ENCODE results near the gene DSC3. TPM values are rescaled to one million over a fixed set of nuclear protein-coding genes. Genes with fewer than 3 reads are reported as not detected.

Gene DSC3
- total RNA-seq, 1 experiment from 2014 or later, result 9.8 TPM

GRCh38 chr18:30969670-30970170 is 72.8 kb downstream of the DSC3 start:
- no TSS peak for BruUV-seq (replicated peaks)
- Mint-ChIP-seq H3K9me3 (ENCODE audit: low read depth, unreplicated experiment) (no peaks in the 10 kb centered on the region), H3K27me3 (ENCODE audit: unreplicated experiment) (no peaks in the 10 kb centered on the region), H3K27ac (ENCODE audit: unreplicated experiment) (no peak overlapping the region), H3K4me3 (ENCODE audit: low read depth, unreplicated experiment) (no peak overlapping the region), H3K36me3 (ENCODE audit: insufficient read depth, unreplicated experiment) (no peaks in the 10 kb centered on the region), H3K4me1 (ENCODE audit: low read depth, unreplicated experiment) (no peaks in the 10 kb centered on the region)
- TF ChIP-seq, protein P1, sequence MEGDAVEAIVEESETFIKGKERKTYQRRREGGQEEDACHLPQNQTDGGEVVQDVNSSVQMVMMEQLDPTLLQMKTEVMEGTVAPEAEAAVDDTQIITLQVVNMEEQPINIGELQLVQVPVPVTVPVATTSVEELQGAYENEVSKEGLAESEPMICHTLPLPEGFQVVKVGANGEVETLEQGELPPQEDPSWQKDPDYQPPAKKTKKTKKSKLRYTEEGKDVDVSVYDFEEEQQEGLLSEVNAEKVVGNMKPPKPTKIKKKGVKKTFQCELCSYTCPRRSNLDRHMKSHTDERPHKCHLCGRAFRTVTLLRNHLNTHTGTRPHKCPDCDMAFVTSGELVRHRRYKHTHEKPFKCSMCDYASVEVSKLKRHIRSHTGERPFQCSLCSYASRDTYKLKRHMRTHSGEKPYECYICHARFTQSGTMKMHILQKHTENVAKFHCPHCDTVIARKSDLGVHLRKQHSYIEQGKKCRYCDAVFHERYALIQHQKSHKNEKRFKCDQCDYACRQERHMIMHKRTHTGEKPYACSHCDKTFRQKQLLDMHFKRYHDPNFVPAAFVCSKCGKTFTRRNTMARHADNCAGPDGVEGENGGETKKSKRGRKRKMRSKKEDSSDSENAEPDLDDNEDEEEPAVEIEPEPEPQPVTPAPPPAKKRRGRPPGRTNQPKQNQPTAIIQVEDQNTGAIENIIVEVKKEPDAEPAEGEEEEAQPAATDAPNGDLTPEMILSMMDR (IDR thresholded peaks at IDR 0.05; ENCODE audit: unreplicated experiment), result no peak
- CTCF ChIA-PET, result no interaction called here
- intact Hi-C loops (cut with micrococcal nuclease; ENCODE audit: unreplicated experiment), result loop anchor here (2.0 to 10.0 kb wide), 4 partner anchors 593 to 1095 kb away; no protein-coding TSS in a partner anchor
- no peak for DNase-seq

- intact Hi-C loops (cut with micrococcal nuclease; ENCODE audit: unreplicated experiment), result no loop called here
- CTCF ChIA-PET, result interaction anchor here (0.7 kb wide), 4 partner anchors 85 to 1595 kb away, joined by 3 to 8 read pairs (median 5); no protein-coding TSS in a partner anchor
- no TSS peak for BruUV-seq (replicated peaks)
Observed at GRCh38 chr18:30967701-30968100, 74.8 kb downstream of the DSC3 start.

DNA sequence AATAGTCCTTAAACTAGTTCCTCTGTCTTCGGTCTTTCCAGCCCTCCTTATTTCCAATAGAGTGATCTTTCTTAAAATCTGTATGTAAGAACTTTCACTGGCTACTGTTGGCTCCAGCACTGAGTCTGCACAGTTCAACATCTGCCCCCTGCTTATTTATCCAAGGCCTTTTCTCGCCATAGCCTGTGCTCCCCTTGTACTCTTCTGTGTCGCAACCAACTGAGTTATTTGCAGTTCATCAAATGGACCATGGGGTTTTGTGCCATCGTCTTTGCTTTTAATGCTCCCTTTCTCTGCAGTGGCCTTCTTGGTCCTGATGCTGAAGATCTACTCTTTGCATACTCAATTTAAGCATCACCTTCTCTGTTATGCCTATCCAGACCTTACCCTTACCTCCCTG is 77.3 kb downstream of the DSC3 start:
- Mint-ChIP-seq H3K27me3 (ENCODE audit: unreplicated experiment) (no peaks in the 10 kb centered on the region), H3K4me1 (ENCODE audit: low read depth, unreplicated experiment) (no peaks in the 10 kb centered on the region), H3K27ac (ENCODE audit: unreplicated experiment) (no peak overlapping the region), H3K9me3 (ENCODE audit: low read depth, unreplicated experiment) (no peaks in the 10 kb centered on the region), H3K36me3 (ENCODE audit: insufficient read depth, unreplicated experiment) (no peaks in the 10 kb centered on the region), H3K4me3 (ENCODE audit: low read depth, unreplicated experiment) (no peak overlapping the region)
- no peak for DNase-seq
- CTCF ChIA-PET, result no interaction called here
- intact Hi-C loops (cut with micrococcal nuclease; ENCODE audit: unreplicated experiment), result no loop called here
- TF ChIP-seq, protein P1 (IDR thresholded peaks at IDR 0.05; ENCODE audit: unreplicated experiment), result no peak
- no TSS peak for BruUV-seq (replicated peaks)

More at GRCh38 chr18:30967701-30968100, 74.8 kb downstream of the DSC3 start:
- H3K4me3 Mint-ChIP-seq (ENCODE audit: low read depth, unreplicated experiment), result no peak overlapping the region
- H3K4me1 Mint-ChIP-seq (ENCODE audit: low read depth, unreplicated experiment), result no peaks in the 10 kb centered on the region
- H3K9me3 Mint-ChIP-seq (ENCODE audit: low read depth, unreplicated experiment), result no peaks in the 10 kb centered on the region
- no peaks in the 10 kb centered on the region for H3K36me3 Mint-ChIP-seq (ENCODE audit: insufficient read depth, unreplicated experiment)
- no peak for DNase-seq
- no peak overlapping the region for H3K27ac Mint-ChIP-seq (ENCODE audit: unreplicated experiment)
- TF ChIP-seq, protein P1 (IDR thresholded peaks at IDR 0.05; ENCODE audit: unreplicated experiment), result no peak
- H3K27me3 Mint-ChIP-seq (ENCODE audit: unreplicated experiment), result no peaks in the 10 kb centered on the region

DNA sequence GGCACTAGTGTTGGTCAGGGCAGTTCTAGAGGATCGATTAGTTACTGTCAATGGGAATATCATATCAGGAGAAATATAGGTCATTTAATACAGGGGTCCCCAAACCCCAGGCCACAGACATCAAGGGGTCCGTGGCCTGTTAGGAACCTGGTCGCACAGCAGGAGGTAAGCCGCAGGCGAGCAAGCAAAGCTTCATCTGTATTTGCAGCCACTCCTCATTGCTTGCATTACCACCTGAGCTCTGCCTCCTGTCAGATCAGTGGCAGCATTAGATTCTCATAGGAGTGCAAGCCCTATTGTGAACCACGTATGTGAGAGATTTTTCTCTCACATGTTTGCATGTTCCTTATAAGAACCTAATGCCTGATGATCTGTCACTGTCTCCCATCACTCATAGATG is 81.9 kb downstream of the DSC3 start:
- Mint-ChIP-seq H3K27me3 (ENCODE audit: unreplicated experiment) (no peaks in the 10 kb centered on the region), H3K9me3 (ENCODE audit: low read depth, unreplicated experiment) (no peaks in the 10 kb centered on the region), H3K4me3 (ENCODE audit: low read depth, unreplicated experiment) (no peak overlapping the region), H3K36me3 (ENCODE audit: insufficient read depth, unreplicated experiment) (no peaks in the 10 kb centered on the region), H3K27ac (ENCODE audit: unreplicated experiment) (no peak overlapping the region), H3K4me1 (ENCODE audit: low read depth, unreplicated experiment) (no peaks in the 10 kb centered on the region)
- CTCF ChIA-PET, result no interaction called here
- no TSS peak for BruUV-seq (replicated peaks)
- TF ChIP-seq, protein P1 (IDR thresholded peaks at IDR 0.05; ENCODE audit: unreplicated experiment), result no peak
- intact Hi-C loops (cut with micrococcal nuclease; ENCODE audit: unreplicated experiment), result no loop called here
- no peak for DNase-seq

Data from Calu3 (cell line).